MM.1S (cell line): ENCODE results near the gene CAMK2N1.

Experiments used
- DNase-seq: peaks from one replicate; pipeline ENCODE4 v3.0.0-alpha.2; 2015
- H2AFZ ChIP-seq: fragments of 300-600 bp; sonication (generic); 2 replicates; pipeline ENCODE4 v1.6.0; 2016; ENCODE audit warnings: antibody characterized with exemption, low read length
- H3F3A ChIP-seq: fragments of 300-600 bp; sonication (generic); 2 replicates; pipeline ENCODE4 v1.6.1; 2016; ENCODE audit warnings: mild to moderate bottlenecking, antibody characterized with exemption, low read length, moderate library complexity, mixed read lengths; ENCODE audit not compliant: insufficient read depth
- H3K27ac ChIP-seq: fragments of 300-600 bp; sonication (generic); 2 replicates; pipeline ENCODE4 v1.5.1; 2016; ENCODE audit warnings: mild to moderate bottlenecking, low read length
- H3K27me3 ChIP-seq: fragments of 300-600 bp; sonication (generic); replicated peaks from 2 replicates; pipeline ENCODE4 v1.6.0; 2016; ENCODE audit warnings: low read length; ENCODE audit not compliant: insufficient read depth
- H3K36me3 ChIP-seq: fragments of 300-600 bp; sonication (generic); replicated peaks from 2 replicates; pipeline ENCODE4 v1.6.1; 2016; ENCODE audit warnings: mild to moderate bottlenecking, low read length, mixed read lengths; ENCODE audit not compliant: insufficient read depth
- H3K4me1 ChIP-seq: fragments of 300-600 bp; sonication (generic); 2 replicates; pipeline ENCODE4 v1.6.1; 2016; ENCODE audit warnings: low read length, mixed read lengths
- H3K4me2 ChIP-seq: fragments of 300-600 bp; sonication (generic); 2 replicates; pipeline ENCODE4 v1.6.0; 2016; ENCODE audit warnings: low read depth, low read length
- H3K4me3 ChIP-seq: fragments of 300-600 bp; sonication (generic); 2 replicates; pipeline ENCODE4 v1.5.1; 2016; ENCODE audit warnings: low read length, mixed read lengths
- H3K79me2 ChIP-seq: fragments of 300-600 bp; sonication (generic); 2 replicates; pipeline ENCODE4 v1.6.1; 2016; ENCODE audit warnings: mixed run types, low read length, mixed read lengths
- H3K9ac ChIP-seq: fragments of 300-600 bp; sonication (generic); 2 replicates; pipeline ENCODE4 v1.6.1; 2016; ENCODE audit warnings: low read length, mixed read lengths
- H3K9me2 ChIP-seq: fragments of 300-600 bp; sonication (generic); replicated peaks from 2 replicates; pipeline ENCODE4 v1.6.1; 2016; ENCODE audit warnings: mild to moderate bottlenecking, low read length, mixed read lengths; ENCODE audit not compliant: insufficient read depth
- H3K9me3 ChIP-seq: fragments of 300-600 bp; sonication (generic); replicated peaks from 2 replicates; pipeline ENCODE4 v1.6.1; 2016; ENCODE audit warnings: mild to moderate bottlenecking, low read length, mixed read lengths; ENCODE audit not compliant: insufficient read depth
- H4K20me1 ChIP-seq: fragments of 300-600 bp; sonication (generic); 2 replicates; pipeline ENCODE4 v1.6.1; 2016; ENCODE audit warnings: mild to moderate bottlenecking, low read length, moderate library complexity, mixed read lengths; ENCODE audit not compliant: insufficient read depth
- CTCF ChIP-seq: fragments of 300-600 bp; sonication (generic); IDR thresholded peaks from 2 replicates; pipeline ENCODE4 v1.5.1; 2016; ENCODE audit warnings: antibody characterized with exemption, low read length, mixed read lengths
- EZH2 ChIP-seq: fragments of 300-600 bp; sonication (generic); optimal IDR thresholded peaks from 2 replicates; pipeline ENCODE3; 2017; ENCODE audit warnings: low read depth, mild to moderate bottlenecking, antibody characterized with exemption, low read length, mixed read lengths
- EZH2phosphoT487 ChIP-seq: fragments of 300-600 bp; sonication (generic); IDR thresholded peaks from 2 replicates; pipeline ENCODE4 v1.6.1; 2018; ENCODE audit warnings: antibody characterized with exemption, low read length

Gene CAMK2N1

GRCh38 chr1:20454004-20454403 lies 32.0 kb downstream of the CAMK2N1 start:
- H3K4me3 ChIP-seq = no peak overlapping the region
- H3K9me3 ChIP-seq = no peaks in the 10 kb centered on the region
- no peak overlapping the region for H2AFZ ChIP-seq
- no peak for TF ChIP-seq EZH2phosphoT487
- no peak for TF ChIP-seq EZH2
- no peak for TF ChIP-seq CTCF
- no peaks in the 10 kb centered on the region for H3K79me2 ChIP-seq
- no peak overlapping the region for H3K9ac ChIP-seq
- peaks cover 90% of the 10 kb centered on the region for H3K27me3 ChIP-seq
- no peaks in the 10 kb centered on the region for H3K36me3 ChIP-seq
- no peaks in the 10 kb centered on the region for H3K9me2 ChIP-seq
- H3K27ac ChIP-seq = no peak overlapping the region
- H4K20me1 ChIP-seq = no peaks in the 10 kb centered on the region
- no peaks in the 10 kb centered on the region for H3F3A ChIP-seq
- H3K4me2 ChIP-seq = no peak overlapping the region
- no peak for DNase-seq
- H3K4me1 ChIP-seq = no peaks in the 10 kb centered on the region

- H3K27me3 ChIP-seq = peaks cover 96% of the 10 kb centered on the region
- no peak overlapping the region for H3K4me2 ChIP-seq
- H3K9me2 ChIP-seq = no peaks in the 10 kb centered on the region
- H3K9me3 ChIP-seq = no peaks in the 10 kb centered on the region
- no peak for DNase-seq
- H3K79me2 ChIP-seq = no peaks in the 10 kb centered on the region
- no peak overlapping the region for H2AFZ ChIP-seq
- H3F3A ChIP-seq = no peaks in the 10 kb centered on the region
- H3K36me3 ChIP-seq = no peaks in the 10 kb centered on the region
- no peaks in the 10 kb centered on the region for H4K20me1 ChIP-seq
- H3K9ac ChIP-seq = no peak overlapping the region
- no peak for TF ChIP-seq EZH2
- no peak for TF ChIP-seq EZH2phosphoT487
- TF ChIP-seq CTCF = no peak
- no peak overlapping the region for H3K27ac ChIP-seq
- no peak overlapping the region for H3K4me3 ChIP-seq
- H3K4me1 ChIP-seq = no peaks in the 10 kb centered on the region
These were observed 36.2 kb downstream of the CAMK2N1 start for GRCh38 chr1:20449735-20450311.

- Histone ChIP-seq H3K36me3 (no peaks in the 10 kb centered on the region), H2AFZ (no peak overlapping the region), H3K79me2 (no peaks in the 10 kb centered on the region), H4K20me1 (no peaks in the 10 kb centered on the region), H3K4me2 (no peak overlapping the region), H3K9me3 (no peaks in the 10 kb centered on the region), H3K27me3 (peaks cover 96% of the 10 kb centered on the region), H3K27ac (no peak overlapping the region), H3K4me1 (no peaks in the 10 kb centered on the region), H3K9ac (no peak overlapping the region), H3K9me2 (no peaks in the 10 kb centered on the region), H3F3A (no peaks in the 10 kb centered on the region), H3K4me3 (no peak overlapping the region)
- DNase-seq = no peak
- TF ChIP-seq EZH2 (no peak), CTCF (no peak), EZH2phosphoT487 (no peak)
These were observed 37.3 kb downstream of the CAMK2N1 start for GRCh38 chr1:20448671-20449071.
